H1 (cell line): ENCODE data around the gene MPIG6B. TPM values are rescaled to one million over a fixed set of nuclear protein-coding genes. Genes with fewer than 3 reads are reported as not detected.

Source experiments
- BRCA1 ChIP-seq: IDR thresholded peaks from 2 replicates; pipeline ENCODE4 v1.6.1; 2012; ENCODE audit warnings: low read depth, low read length, improper control_type of control experiment
- CBX5 ChIP-seq: fragments of 300-800, 300-1000 bp; sonication (generic); IDR thresholded peaks from 2 replicates; pipeline ENCODE4 v1.7.1; 2016; ENCODE audit warnings: antibody characterized with exemption, low read length, low read depth
- KDM5A ChIP-seq: fragments of 200-600 bp; IDR thresholded peaks from 2 replicates; pipeline ENCODE4 v1.7.1; 2012; ENCODE audit warnings: mild to moderate bottlenecking, low read length, inconsistent platforms, mixed read lengths
- POLR2A ChIP-seq, 2 experiments: IDR thresholded peaks; 1 replicate in 1 of 2; 2 replicates in 1 of 2; pipeline ENCODE4 v1.6.1; 2011; ENCODE audit warnings: low read depth in 2 of 2, low read length in 2 of 2, mild to moderate bottlenecking in 2 of 2; ENCODE audit errors: control extremely low read depth in 1 of 2
- RFX5 ChIP-seq: IDR thresholded peaks from 2 replicates; pipeline ENCODE4 v1.6.1; 2011; ENCODE audit warnings: low read depth, low read length, improper control_type of control experiment, borderline replicate concordance
- TBP ChIP-seq: IDR thresholded peaks from 2 replicates; pipeline ENCODE4 v1.6.1; 2011; ENCODE audit warnings: low read depth, low read length, improper control_type of control experiment
- polyA plus RNA-seq, 7 experiments: library from polyadenylated mRNA; depleted of rRNA in 3 of 7; stranded (reverse) in 5 of 7; unstranded in 2 of 7; fragments of >200 nt in 5 of 7; fragments of 200-250 nt in 2 of 7; gene quantifications; 1 replicate in 5 of 7; 2 replicates in 1 of 7; 4 replicates in 1 of 7; pipeline versions ENCODE4 v1.2.1 to v1.2.3, GENCODE V29; 2011 to 2013; ENCODE audit warnings: missing spikeins in 2 of 7, mixed read lengths in 2 of 7
- total RNA-seq: library from RNA; stranded (reverse); fragmentation: NEBNext Ultra II Directional; extraction: Animal tissue kit (Norgen Biotek cat#: 25700); gene quantifications from 2 replicates; pipeline ENCODE4 v1.2.1, GENCODE V29; 2021
- TF ChIP-seq, protein P1 (sequence below): fragments of 300-600 bp; sonication (generic); IDR thresholded peaks from 2 replicates; pipeline ENCODE4 v1.7.1; 2012; ENCODE audit warnings: low read length, moderate library complexity, mild to moderate bottlenecking, inconsistent platforms; ENCODE audit not compliant: insufficient replicate concordance

MPIG6B gene
- total and polyA plus RNA-seq, 2 of the 8 experiments (the other 6 are each of a cell fraction or from before 2014, with no cell fraction given): 0.18 TPM; not detected in 1

GRCh38 chr6:31712296-31712695 lies 10.9 kb upstream of the MPIG6B start (continued):
- TF ChIP-seq, protein P1, sequence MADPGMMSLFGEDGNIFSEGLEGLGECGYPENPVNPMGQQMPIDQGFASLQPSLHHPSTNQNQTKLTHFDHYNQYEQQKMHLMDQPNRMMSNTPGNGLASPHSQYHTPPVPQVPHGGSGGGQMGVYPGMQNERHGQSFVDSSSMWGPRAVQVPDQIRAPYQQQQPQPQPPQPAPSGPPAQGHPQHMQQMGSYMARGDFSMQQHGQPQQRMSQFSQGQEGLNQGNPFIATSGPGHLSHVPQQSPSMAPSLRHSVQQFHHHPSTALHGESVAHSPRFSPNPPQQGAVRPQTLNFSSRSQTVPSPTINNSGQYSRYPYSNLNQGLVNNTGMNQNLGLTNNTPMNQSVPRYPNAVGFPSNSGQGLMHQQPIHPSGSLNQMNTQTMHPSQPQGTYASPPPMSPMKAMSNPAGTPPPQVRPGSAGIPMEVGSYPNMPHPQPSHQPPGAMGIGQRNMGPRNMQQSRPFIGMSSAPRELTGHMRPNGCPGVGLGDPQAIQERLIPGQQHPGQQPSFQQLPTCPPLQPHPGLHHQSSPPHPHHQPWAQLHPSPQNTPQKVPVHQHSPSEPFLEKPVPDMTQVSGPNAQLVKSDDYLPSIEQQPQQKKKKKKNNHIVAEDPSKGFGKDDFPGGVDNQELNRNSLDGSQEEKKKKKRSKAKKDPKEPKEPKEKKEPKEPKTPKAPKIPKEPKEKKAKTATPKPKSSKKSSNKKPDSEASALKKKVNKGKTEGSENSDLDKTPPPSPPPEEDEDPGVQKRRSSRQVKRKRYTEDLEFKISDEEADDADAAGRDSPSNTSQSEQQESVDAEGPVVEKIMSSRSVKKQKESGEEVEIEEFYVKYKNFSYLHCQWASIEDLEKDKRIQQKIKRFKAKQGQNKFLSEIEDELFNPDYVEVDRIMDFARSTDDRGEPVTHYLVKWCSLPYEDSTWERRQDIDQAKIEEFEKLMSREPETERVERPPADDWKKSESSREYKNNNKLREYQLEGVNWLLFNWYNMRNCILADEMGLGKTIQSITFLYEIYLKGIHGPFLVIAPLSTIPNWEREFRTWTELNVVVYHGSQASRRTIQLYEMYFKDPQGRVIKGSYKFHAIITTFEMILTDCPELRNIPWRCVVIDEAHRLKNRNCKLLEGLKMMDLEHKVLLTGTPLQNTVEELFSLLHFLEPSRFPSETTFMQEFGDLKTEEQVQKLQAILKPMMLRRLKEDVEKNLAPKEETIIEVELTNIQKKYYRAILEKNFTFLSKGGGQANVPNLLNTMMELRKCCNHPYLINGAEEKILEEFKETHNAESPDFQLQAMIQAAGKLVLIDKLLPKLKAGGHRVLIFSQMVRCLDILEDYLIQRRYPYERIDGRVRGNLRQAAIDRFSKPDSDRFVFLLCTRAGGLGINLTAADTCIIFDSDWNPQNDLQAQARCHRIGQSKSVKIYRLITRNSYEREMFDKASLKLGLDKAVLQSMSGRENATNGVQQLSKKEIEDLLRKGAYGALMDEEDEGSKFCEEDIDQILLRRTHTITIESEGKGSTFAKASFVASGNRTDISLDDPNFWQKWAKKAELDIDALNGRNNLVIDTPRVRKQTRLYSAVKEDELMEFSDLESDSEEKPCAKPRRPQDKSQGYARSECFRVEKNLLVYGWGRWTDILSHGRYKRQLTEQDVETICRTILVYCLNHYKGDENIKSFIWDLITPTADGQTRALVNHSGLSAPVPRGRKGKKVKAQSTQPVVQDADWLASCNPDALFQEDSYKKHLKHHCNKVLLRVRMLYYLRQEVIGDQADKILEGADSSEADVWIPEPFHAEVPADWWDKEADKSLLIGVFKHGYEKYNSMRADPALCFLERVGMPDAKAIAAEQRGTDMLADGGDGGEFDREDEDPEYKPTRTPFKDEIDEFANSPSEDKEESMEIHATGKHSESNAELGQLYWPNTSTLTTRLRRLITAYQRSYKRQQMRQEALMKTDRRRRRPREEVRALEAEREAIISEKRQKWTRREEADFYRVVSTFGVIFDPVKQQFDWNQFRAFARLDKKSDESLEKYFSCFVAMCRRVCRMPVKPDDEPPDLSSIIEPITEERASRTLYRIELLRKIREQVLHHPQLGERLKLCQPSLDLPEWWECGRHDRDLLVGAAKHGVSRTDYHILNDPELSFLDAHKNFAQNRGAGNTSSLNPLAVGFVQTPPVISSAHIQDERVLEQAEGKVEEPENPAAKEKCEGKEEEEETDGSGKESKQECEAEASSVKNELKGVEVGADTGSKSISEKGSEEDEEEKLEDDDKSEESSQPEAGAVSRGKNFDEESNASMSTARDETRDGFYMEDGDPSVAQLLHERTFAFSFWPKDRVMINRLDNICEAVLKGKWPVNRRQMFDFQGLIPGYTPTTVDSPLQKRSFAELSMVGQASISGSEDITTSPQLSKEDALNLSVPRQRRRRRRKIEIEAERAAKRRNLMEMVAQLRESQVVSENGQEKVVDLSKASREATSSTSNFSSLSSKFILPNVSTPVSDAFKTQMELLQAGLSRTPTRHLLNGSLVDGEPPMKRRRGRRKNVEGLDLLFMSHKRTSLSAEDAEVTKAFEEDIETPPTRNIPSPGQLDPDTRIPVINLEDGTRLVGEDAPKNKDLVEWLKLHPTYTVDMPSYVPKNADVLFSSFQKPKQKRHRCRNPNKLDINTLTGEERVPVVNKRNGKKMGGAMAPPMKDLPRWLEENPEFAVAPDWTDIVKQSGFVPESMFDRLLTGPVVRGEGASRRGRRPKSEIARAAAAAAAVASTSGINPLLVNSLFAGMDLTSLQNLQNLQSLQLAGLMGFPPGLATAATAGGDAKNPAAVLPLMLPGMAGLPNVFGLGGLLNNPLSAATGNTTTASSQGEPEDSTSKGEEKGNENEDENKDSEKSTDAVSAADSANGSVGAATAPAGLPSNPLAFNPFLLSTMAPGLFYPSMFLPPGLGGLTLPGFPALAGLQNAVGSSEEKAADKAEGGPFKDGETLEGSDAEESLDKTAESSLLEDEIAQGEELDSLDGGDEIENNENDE: no peak
- TF ChIP-seq CBX5 (no peak), KDM5A (no peak), TBP (no peak), BRCA1 (no peak), RFX5 (no peak), POLR2A (IDR thresholded peaks at IDR 0.05; ENCODE audit: control extremely low read depth in 1 of 2, low read depth in 2 of 2, low read length in 2 of 2) (no peak)
- TF ChIP-seq, all 59 proteins: peak for 0
